ENCODE measurements around the gene IKZF2.

GRCh38 chr2:213015387-213016165, 135.8 kb downstream of the IKZF2 start:
- TF ChIP-seq FOXM1 (IDR thresholded peaks at IDR 0.05; ENCODE audit: borderline replicate concordance) (no peak), LEF1 (IDR thresholded peaks at IDR 0.05; ENCODE audit: borderline replicate concordance) (no peak), CTBP1 (IDR thresholded peaks at IDR 0.05; ENCODE audit: borderline replicate concordance) (no peak), ZNF384 (IDR thresholded peaks at IDR 0.05) (no peak), SUZ12 (IDR thresholded peaks at IDR 0.05) (no peak), L3MBTL2 (conservative IDR thresholded peaks at IDR 0.05) (no peak), BHLHE40 (IDR thresholded peaks at IDR 0.05; ENCODE audit: borderline replicate concordance) (no peak), PKNOX1 (IDR thresholded peaks at IDR 0.05) (no peak), FOXA1 (IDR thresholded peaks at IDR 0.05) (no peak), ELF4 (IDR thresholded peaks at IDR 0.05) (no peak), FOXK2 (IDR thresholded peaks at IDR 0.05) (no peak), HDGF (IDR thresholded peaks at IDR 0.05; ENCODE audit: borderline replicate concordance) (no peak), NFRKB (IDR thresholded peaks at IDR 0.05) (no peak), TARDBP (IDR thresholded peaks at IDR 0.05) (no peak)

Measured in HEK293T (cell line).